A549 treated with Hydrocortisone at 1 μM for 4 hours (cell line): ENCODE results near the gene NOP10. TPM values are rescaled to one million over a fixed set of nuclear protein-coding genes. Genes with fewer than 3 reads are reported as not detected.

Source experiments
- total RNA-seq: library from RNA; stranded (reverse); fragments of 200-300 nt; extraction: Qiagen RNA extraction; gene quantifications from 5 replicates; pipeline ENCODE4 v1.2.3, GENCODE V29; 2022

NOP10 gene
- 454 to 578 TPM (median 540 TPM) in 5 replicates for total RNA-seq

GRCh38 chr15:34342737-34343575, at the start of gene NOP10, which contains the start of gene NUTM1:
NOP10 (minus strand) TSS chr15:34343136; CDS start chr15:34343073, 63 bp downstream.
NUTM1 (plus strand) TSS chr15:34343315; CDS start chr15:34343697, 382 bp downstream.

GRCh38 chr15:34367101-34368081, 24.5 kb upstream of the NOP10 start, which contains the start of gene LPCAT4:
LPCAT4 (minus strand) TSS chr15:34367196; CDS start chr15:34367100, 96 bp downstream.

GRCh38 chr15:34337557-34338306, 5.2 kb downstream of the NOP10 start, which contains the start of gene SLC12A6:
SLC12A6 (minus strand) TSS chr15:34337781; CDS start chr15:34336680, 1,101 bp downstream.

Other genes with a start within 250 kb of the NOP10 start
- 130 to 152 TPM (median 142 TPM) in 5 replicates for gene EMC7, start 241.3 kb downstream of the NOP10 start, total RNA-seq
- gene PGBD4, start 241.1 kb downstream of the NOP10 start, total RNA-seq, result 1.2 to 1.9 TPM (median 1.5 TPM) in 5 replicates
- gene KATNBL1, start 133.0 kb downstream of the NOP10 start, total RNA-seq, result 27.1 to 33.8 TPM (median 31.7 TPM) in 5 replicates
- 195 to 211 TPM (median 200 TPM) in 5 replicates for gene EMC4, start 118.1 kb downstream of the NOP10 start, total RNA-seq
- gene SLC12A6, start 5.4 kb downstream of the NOP10 start, total RNA-seq, result 3.6 to 7.0 TPM (median 5.8 TPM) in 5 replicates
- not detected in 5 replicates for gene NUTM1, start 179 bp upstream of the NOP10 start, total RNA-seq
- 50.2 to 65.1 TPM (median 59.4 TPM) in 5 replicates for gene LPCAT4, start 24.1 kb upstream of the NOP10 start, total RNA-seq
- 5.3 to 8.8 TPM (median 7.7 TPM) in 5 replicates for gene GOLGA8A, start 94.7 kb upstream of the NOP10 start, total RNA-seq
- gene GOLGA8B, start 240.5 kb upstream of the NOP10 start, total RNA-seq, result 14.1 to 19.7 TPM (median 17.7 TPM) in 5 replicates